ENCODE measurements around the gene RLF. TPM values are rescaled to one million over a fixed set of nuclear protein-coding genes. Genes with fewer than 3 reads are reported as not detected.

Gene RLF
- total and polyA plus RNA-seq, 10 of the 15 experiments (the other 5 are each of a cell fraction or from before 2014, with no cell fraction given): 2.0 to 19.8 (median 8.7) TPM

DNA sequence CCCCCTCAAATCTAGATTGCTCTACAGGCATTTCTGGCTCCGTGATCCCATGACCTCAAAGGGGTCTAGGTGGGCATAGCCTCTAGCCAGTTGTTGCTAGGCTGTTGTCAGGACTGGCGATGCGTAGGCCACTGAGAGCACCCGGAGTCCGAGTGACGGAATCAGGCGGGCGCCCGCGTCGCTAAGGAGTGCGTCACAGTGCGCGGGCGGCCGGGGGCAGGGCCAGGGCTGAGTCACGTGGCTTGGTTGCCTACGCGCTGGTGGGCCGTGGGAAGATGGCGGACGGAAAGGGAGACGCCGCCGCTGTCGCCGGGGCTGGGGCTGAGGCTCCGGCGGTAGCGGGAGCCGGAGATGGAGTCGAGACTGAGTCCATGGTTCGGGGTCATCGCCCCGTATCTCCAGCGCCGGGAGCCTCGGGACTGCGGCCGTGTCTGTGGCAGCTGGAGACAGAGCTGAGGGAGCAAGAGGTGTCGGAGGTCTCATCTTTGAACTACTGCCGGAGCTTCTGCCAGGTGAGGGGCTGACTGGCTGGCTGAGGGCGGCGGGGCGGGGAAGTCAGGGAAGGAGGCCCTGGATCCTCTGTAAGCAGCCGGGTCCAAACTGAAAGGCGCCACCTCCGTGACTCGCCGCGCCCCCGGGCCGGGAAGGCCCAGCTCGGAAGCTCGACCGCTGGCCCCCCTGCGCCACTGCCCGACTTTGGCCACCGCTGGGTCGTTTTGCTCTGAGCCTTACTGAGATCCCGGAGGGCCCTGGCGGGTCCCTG lies at the start of gene RLF (continued):
- TF ChIP-seq ZBTB11 (CRISPR knock-in tag; IDR thresholded peaks at IDR 0.05): no peak
- no peak for TF ChIP-seq NFYA (IDR thresholded peaks at IDR 0.05; ENCODE audit: borderline replicate concordance, low read depth, low read length)
- TF ChIP-seq, protein P1, sequence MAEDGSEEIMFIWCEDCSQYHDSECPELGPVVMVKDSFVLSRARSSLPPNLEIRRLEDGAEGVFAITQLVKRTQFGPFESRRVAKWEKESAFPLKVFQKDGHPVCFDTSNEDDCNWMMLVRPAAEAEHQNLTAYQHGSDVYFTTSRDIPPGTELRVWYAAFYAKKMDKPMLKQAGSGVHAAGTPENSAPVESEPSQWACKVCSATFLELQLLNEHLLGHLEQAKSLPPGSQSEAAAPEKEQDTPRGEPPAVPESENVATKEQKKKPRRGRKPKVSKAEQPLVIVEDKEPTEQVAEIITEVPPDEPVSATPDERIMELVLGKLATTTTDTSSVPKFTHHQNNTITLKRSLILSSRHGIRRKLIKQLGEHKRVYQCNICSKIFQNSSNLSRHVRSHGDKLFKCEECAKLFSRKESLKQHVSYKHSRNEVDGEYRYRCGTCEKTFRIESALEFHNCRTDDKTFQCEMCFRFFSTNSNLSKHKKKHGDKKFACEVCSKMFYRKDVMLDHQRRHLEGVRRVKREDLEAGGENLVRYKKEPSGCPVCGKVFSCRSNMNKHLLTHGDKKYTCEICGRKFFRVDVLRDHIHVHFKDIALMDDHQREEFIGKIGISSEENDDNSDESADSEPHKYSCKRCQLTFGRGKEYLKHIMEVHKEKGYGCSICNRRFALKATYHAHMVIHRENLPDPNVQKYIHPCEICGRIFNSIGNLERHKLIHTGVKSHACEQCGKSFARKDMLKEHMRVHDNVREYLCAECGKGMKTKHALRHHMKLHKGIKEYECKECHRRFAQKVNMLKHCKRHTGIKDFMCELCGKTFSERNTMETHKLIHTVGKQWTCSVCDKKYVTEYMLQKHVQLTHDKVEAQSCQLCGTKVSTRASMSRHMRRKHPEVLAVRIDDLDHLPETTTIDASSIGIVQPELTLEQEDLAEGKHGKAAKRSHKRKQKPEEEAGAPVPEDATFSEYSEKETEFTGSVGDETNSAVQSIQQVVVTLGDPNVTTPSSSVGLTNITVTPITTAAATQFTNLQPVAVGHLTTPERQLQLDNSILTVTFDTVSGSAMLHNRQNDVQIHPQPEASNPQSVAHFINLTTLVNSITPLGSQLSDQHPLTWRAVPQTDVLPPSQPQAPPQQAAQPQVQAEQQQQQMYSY (CRISPR knock-in tag; IDR thresholded peaks at IDR 0.05): no peak
- TF ChIP-seq JUNB (IDR thresholded peaks at IDR 0.05): no peak
- TF ChIP-seq TAF1 (IDR thresholded peaks at IDR 0.05; ENCODE audit: borderline replicate concordance, low read depth, low read length): peak; percentile 87
- no peak for TF ChIP-seq IRF3 (IDR thresholded peaks at IDR 0.05)
- peak; percentile 83 for TF ChIP-seq CHD2 (IDR thresholded peaks at IDR 0.05; ENCODE audit: borderline replicate concordance, low read depth, low read length)
- no peak for TF ChIP-seq NFIC (IDR thresholded peaks at IDR 0.05; ENCODE audit: low read depth, low read length)
- peak; percentile 62; the same call in 1 of the 2 replicates for TF ChIP-seq PAX5 (IDR thresholded peaks at IDR 0.05; ENCODE audit: borderline replicate concordance, low read depth, low read length)
- peak; percentile 98 for TF ChIP-seq NBN (IDR thresholded peaks at IDR 0.05)
- TF ChIP-seq STAT1 (conservative IDR thresholded peaks at IDR 0.05): no peak
- peak; percentile 59 for TF ChIP-seq SIN3A (IDR thresholded peaks at IDR 0.05; ENCODE audit: low read depth, low read length)
- peak; percentile 95 for TF ChIP-seq RAD51 (IDR thresholded peaks at IDR 0.05)
- TF ChIP-seq NR2F1 (conservative IDR thresholded peaks at IDR 0.05): peak; percentile 53
- no peak for TF ChIP-seq SREBF2 (IDR thresholded peaks at IDR 0.05; ENCODE audit: low read length)
- TF ChIP-seq SRF (IDR thresholded peaks at IDR 0.05; ENCODE audit: low read depth in 2 of 2, low read length in 2 of 2): peak; percentile 73 to 96
- TF ChIP-seq SP1 (IDR thresholded peaks at IDR 0.05; ENCODE audit: low read depth, low read length): peak; percentile 83
- peak; percentile 87 for TF ChIP-seq POLR2AphosphoS5 (IDR thresholded peaks at IDR 0.05; ENCODE audit: low read length)
- no peak for TF ChIP-seq ZNF217 (IDR thresholded peaks at IDR 0.05)
- TF ChIP-seq LARP7 (IDR thresholded peaks at IDR 0.05): peak; percentile 79
- TF ChIP-seq CEBPB (IDR thresholded peaks at IDR 0.05; ENCODE audit: borderline replicate concordance in 1 of 2, low read depth in 2 of 2, low read length in 2 of 2): no peak
- peak; percentile 94 for TF ChIP-seq TARDBP (IDR thresholded peaks at IDR 0.05; ENCODE audit: borderline replicate concordance)
- TF ChIP-seq ATF7 (IDR thresholded peaks at IDR 0.05; ENCODE audit: low read depth): peak; percentile 52; the same call in 1 of the 2 replicates
- peak; percentile 86 for TF ChIP-seq MAX (IDR thresholded peaks at IDR 0.05; ENCODE audit: low read depth, low read length)

Data from GM12878 (cell line).